Measurements from ENCODE around the gene ALKBH6. TPM values are rescaled to one million over a fixed set of nuclear protein-coding genes. Genes with fewer than 3 reads are reported as not detected.

Gene ALKBH6
- total and polyA plus RNA-seq, 10 of the 15 experiments (the other 5 are each of a cell fraction or from before 2014, with no cell fraction given) = 1.2 to 56.5 (median 36.1) TPM

DNA sequence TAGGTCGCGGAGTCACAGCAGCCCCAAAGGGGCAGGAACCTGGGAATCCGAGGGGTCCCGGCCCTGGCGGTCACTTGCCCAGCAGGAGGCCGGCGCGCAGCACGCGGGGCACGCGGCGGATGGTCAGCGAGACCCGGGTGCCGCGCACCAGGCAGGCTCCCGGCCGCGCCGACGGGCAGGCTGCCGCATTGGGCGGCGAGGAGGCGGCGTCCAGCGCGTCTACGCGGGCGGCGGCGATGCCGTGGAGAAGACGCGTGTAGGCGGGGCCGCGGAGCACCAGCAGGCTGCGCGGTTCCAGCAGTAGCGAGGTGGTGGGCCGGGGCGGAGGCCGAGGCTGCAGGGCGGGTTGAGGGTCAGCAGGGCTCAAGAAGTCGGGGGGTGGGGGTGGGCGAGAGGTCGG lies 4.8 kb downstream of the ALKBH6 start (continued):
- TF ChIP-seq, protein P1, sequence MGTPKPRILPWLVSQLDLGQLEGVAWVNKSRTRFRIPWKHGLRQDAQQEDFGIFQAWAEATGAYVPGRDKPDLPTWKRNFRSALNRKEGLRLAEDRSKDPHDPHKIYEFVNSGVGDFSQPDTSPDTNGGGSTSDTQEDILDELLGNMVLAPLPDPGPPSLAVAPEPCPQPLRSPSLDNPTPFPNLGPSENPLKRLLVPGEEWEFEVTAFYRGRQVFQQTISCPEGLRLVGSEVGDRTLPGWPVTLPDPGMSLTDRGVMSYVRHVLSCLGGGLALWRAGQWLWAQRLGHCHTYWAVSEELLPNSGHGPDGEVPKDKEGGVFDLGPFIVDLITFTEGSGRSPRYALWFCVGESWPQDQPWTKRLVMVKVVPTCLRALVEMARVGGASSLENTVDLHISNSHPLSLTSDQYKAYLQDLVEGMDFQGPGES (IDR thresholded peaks at IDR 0.05) = no peak
- TF ChIP-seq SUZ12 (IDR thresholded peaks at IDR 0.05; ENCODE audit: unreplicated experiment) = no peak
- 0 out of 2 replicates have a peak, but pooled peaks have one; percentile 31 for TF ChIP-seq SMARCA5 (IDR thresholded peaks at IDR 0.05)
- peak; percentile 25; the same call in 1 of the 2 replicates for TF ChIP-seq LARP7 (IDR thresholded peaks at IDR 0.05)
- TF ChIP-seq, protein P2, sequence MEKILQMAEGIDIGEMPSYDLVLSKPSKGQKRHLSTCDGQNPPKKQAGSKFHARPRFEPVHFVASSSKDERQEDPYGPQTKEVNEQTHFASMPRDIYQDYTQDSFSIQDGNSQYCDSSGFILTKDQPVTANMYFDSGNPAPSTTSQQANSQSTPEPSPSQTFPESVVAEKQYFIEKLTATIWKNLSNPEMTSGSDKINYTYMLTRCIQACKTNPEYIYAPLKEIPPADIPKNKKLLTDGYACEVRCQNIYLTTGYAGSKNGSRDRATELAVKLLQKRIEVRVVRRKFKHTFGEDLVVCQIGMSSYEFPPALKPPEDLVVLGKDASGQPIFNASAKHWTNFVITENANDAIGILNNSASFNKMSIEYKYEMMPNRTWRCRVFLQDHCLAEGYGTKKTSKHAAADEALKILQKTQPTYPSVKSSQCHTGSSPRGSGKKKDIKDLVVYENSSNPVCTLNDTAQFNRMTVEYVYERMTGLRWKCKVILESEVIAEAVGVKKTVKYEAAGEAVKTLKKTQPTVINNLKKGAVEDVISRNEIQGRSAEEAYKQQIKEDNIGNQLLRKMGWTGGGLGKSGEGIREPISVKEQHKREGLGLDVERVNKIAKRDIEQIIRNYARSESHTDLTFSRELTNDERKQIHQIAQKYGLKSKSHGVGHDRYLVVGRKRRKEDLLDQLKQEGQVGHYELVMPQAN (conservative IDR thresholded peaks at IDR 0.05) = peak; percentile 36; the same call in 1 of the 2 replicates
- TF ChIP-seq, protein P3, sequence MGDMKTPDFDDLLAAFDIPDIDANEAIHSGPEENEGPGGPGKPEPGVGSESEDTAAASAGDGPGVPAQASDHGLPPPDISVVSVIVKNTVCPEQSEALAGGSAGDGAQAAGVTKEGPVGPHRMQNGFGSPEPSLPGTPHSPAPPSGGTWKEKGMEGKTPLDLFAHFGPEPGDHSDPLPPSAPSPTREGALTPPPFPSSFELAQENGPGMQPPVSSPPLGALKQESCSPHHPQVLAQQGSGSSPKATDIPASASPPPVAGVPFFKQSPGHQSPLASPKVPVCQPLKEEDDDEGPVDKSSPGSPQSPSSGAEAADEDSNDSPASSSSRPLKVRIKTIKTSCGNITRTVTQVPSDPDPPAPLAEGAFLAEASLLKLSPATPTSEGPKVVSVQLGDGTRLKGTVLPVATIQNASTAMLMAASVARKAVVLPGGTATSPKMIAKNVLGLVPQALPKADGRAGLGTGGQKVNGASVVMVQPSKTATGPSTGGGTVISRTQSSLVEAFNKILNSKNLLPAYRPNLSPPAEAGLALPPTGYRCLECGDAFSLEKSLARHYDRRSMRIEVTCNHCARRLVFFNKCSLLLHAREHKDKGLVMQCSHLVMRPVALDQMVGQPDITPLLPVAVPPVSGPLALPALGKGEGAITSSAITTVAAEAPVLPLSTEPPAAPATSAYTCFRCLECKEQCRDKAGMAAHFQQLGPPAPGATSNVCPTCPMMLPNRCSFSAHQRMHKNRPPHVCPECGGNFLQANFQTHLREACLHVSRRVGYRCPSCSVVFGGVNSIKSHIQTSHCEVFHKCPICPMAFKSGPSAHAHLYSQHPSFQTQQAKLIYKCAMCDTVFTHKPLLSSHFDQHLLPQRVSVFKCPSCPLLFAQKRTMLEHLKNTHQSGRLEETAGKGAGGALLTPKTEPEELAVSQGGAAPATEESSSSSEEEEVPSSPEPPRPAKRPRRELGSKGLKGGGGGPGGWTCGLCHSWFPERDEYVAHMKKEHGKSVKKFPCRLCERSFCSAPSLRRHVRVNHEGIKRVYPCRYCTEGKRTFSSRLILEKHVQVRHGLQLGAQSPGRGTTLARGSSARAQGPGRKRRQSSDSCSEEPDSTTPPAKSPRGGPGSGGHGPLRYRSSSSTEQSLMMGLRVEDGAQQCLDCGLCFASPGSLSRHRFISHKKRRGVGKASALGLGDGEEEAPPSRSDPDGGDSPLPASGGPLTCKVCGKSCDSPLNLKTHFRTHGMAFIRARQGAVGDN (IDR thresholded peaks at IDR 0.05) = peak; percentile 62
